H1 (cell line): ENCODE measurements around the gene MRTFA.

ENCODE experiments used
- EZH2 ChIP-seq: fragments of 200-600 bp; sonication (generic); IDR thresholded peaks from 2 replicates; pipeline ENCODE4 v1.7.1; 2012; ENCODE audit warnings: low read depth, mild to moderate bottlenecking, moderate library complexity, low read length, inconsistent platforms; ENCODE audit not compliant: severe bottlenecking
- GABPA ChIP-seq: IDR thresholded peaks from 2 replicates; pipeline ENCODE4 v1.6.1; 2011; ENCODE audit warnings: mild to moderate bottlenecking, low read length, moderate library complexity, borderline replicate concordance; ENCODE audit not compliant: insufficient read depth
- POLR2A ChIP-seq, 2 experiments: IDR thresholded peaks; 1 replicate in 1 of 2; 2 replicates in 1 of 2; pipeline ENCODE4 v1.6.1; 2011; ENCODE audit warnings: low read depth in 2 of 2, low read length in 2 of 2, mild to moderate bottlenecking in 2 of 2; ENCODE audit errors: control extremely low read depth in 1 of 2
- POLR2AphosphoS5 ChIP-seq: IDR thresholded peaks from 2 replicates; pipeline ENCODE4 v1.6.1; 2011; ENCODE audit warnings: low read depth, low read length
- RAD21 ChIP-seq, 2 experiments: IDR thresholded peaks in 1 of 2; conservative IDR thresholded peaks in 1 of 2; 2 replicates each; pipeline ENCODE4 v1.6.1; 2011; ENCODE audit warnings: low read depth in 2 of 2, low read length in 2 of 2, improper control_type of control experiment in 1 of 2, inconsistent platforms in 1 of 2, mild to moderate bottlenecking in 1 of 2, moderate library complexity in 1 of 2
- SP2 ChIP-seq: IDR thresholded peaks from 2 replicates; pipeline ENCODE4 v1.6.1; 2012; ENCODE audit warnings: mild to moderate bottlenecking, low read length, inconsistent platforms
- SUZ12 ChIP-seq: fragments of 200-600 bp; sonication (generic); IDR thresholded peaks from 2 replicates; pipeline ENCODE4 v1.6.1; 2012; ENCODE audit warnings: mild to moderate bottlenecking, inconsistent platforms, low read length, moderate library complexity, mixed read lengths
- TF ChIP-seq, protein P1 (sequence below), 3 experiments: IDR thresholded peaks; 1 replicate in 2 of 3; 2 replicates in 1 of 3; pipeline versions ENCODE4 v1.5.1 to v1.6.1; 2011; ENCODE audit warnings: low read length in 3 of 3, mild to moderate bottlenecking in 3 of 3, inconsistent platforms in 2 of 3, low read depth in 1 of 3, moderate library complexity in 1 of 3; ENCODE audit not compliant: insufficient read depth in 1 of 3; ENCODE audit errors: control extremely low read depth in 1 of 3

DNA sequence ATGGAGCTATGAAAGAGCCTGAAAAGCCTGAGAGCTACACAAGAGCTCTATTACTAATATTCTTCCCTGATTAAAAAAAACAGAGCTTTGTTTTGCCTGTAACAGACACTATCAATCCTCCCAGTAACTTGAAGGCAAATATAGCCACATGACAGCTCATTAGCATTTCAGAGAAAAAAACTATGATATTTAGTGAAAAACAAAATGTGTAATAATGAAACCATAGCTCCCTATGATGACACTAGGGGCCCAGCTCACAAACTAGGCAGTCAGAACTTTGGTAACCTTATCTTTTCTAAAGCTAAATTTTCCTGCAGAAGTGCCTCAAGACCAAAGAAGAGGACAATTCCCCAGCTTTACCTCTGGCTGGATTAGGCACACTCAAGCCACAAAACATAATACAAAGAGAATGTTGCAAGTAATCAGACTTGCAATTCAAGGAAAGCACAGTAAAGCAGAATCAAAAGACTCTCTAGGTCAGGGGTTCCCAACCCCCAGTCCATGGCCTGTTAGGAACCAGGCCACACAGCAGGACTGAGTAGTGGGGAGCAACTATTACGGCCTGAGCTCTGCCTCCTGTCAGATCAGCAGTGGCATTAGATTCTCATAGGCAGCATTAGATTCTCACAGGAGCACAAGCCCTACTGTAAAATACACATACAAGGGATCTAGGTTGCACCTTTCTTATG lies 53.3 kb downstream of the MRTFA start:
- TF ChIP-seq, protein P1, sequence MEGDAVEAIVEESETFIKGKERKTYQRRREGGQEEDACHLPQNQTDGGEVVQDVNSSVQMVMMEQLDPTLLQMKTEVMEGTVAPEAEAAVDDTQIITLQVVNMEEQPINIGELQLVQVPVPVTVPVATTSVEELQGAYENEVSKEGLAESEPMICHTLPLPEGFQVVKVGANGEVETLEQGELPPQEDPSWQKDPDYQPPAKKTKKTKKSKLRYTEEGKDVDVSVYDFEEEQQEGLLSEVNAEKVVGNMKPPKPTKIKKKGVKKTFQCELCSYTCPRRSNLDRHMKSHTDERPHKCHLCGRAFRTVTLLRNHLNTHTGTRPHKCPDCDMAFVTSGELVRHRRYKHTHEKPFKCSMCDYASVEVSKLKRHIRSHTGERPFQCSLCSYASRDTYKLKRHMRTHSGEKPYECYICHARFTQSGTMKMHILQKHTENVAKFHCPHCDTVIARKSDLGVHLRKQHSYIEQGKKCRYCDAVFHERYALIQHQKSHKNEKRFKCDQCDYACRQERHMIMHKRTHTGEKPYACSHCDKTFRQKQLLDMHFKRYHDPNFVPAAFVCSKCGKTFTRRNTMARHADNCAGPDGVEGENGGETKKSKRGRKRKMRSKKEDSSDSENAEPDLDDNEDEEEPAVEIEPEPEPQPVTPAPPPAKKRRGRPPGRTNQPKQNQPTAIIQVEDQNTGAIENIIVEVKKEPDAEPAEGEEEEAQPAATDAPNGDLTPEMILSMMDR (IDR thresholded peaks at IDR 0.05; ENCODE audit: control extremely low read depth in 1 of 3, insufficient read depth in 1 of 3, low read depth in 1 of 3, low read length in 3 of 3) = no peak
- TF ChIP-seq POLR2AphosphoS5 (no peak), EZH2 (no peak), SUZ12 (no peak), POLR2A (IDR thresholded peaks at IDR 0.05; ENCODE audit: control extremely low read depth in 1 of 2, low read depth in 2 of 2, low read length in 2 of 2) (no peak), SP2 (no peak), GABPA (no peak), RAD21 (IDR thresholded peaks at IDR 0.05 in 1 of 2, conservative IDR thresholded peaks at IDR 0.05 in 1 of 2; ENCODE audit: low read depth in 2 of 2, low read length in 2 of 2) (no peak)
